NB4 (cell line): ENCODE results near the gene SEC31B.

Source experiments
- DNase-seq: peaks from one replicate; pipeline ENCODE4 v3.0.0; 2010; ENCODE audit warnings: low read depth
- H3K4me3 ChIP-seq: one replicate; pipeline ENCODE4 v1.5.1; 2011; ENCODE audit warnings: mild to moderate bottlenecking, low read depth, low read length, moderate library complexity
- CTCF ChIP-seq: IDR thresholded peaks from one replicate; pipeline ENCODE4 v1.5.1; 2012; ENCODE audit warnings: low read depth, low read length
- MYC ChIP-seq: IDR thresholded peaks from 2 replicates; pipeline ENCODE4 v1.6.1; 2011; ENCODE audit warnings: low read depth, low read length
- POLR2A ChIP-seq: IDR thresholded peaks from 2 replicates; pipeline ENCODE4 v1.6.1; 2011; ENCODE audit warnings: mild to moderate bottlenecking; ENCODE audit not compliant: insufficient read length; ENCODE audit errors: extremely low read depth
- TF ChIP-seq, protein P1 (sequence below): IDR thresholded peaks from 2 replicates; pipeline ENCODE4 v1.6.1; 2011; ENCODE audit warnings: low read depth, low read length

Gene SEC31B

DNA sequence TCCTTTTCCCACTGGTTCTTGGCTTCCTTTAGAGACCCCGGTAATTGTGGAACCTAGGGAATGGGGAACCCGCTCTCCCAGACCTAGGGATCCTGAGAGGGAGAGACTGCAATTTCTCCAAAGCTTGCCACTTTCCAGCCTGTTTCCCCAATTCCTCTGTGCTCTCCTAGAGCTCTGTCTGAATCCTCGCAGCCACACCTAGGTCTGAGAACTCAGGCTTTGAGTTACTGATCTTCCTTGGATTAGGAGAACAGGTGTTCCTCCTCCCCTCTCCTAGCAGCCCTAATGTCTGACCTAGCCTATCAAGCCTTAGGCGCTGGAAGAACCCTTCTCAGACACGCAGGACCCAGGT is 36.9 kb downstream of the SEC31B start:
- no peak overlapping the region for H3K4me3 ChIP-seq
- TF ChIP-seq, protein P1, sequence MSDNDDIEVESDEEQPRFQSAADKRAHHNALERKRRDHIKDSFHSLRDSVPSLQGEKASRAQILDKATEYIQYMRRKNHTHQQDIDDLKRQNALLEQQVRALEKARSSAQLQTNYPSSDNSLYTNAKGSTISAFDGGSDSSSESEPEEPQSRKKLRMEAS: no peak
- TF ChIP-seq POLR2A: no peak
- TF ChIP-seq MYC: no peak
- DNase-seq: no peak

DNA sequence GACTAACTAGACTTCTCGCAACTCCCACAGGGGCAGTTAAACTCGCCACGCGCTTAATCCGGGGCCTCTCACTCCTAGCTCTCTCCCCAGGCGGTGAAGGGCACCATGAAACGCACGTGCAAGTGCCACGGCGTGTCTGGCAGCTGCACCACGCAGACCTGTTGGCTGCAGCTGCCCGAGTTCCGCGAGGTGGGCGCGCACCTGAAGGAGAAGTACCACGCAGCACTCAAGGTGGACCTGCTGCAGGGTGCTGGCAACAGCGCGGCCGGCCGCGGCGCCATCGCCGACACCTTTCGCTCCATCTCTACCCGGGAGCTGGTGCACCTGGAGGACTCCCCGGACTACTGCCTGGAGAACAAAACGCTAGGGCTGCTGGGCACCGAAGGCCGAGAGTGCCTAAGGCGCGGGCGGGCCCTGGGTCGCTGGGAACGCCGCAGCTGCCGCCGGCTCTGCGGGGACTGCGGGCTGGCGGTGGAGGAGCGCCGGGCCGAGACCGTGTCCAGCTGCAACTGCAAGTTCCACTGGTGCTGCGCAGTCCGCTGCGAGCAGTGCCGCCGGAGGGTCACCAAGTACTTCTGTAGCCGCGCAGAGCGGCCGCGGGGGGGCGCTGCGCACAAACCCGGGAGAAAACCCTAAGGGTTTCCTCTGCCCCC is 37.4 kb downstream of the SEC31B start:
- DNase-seq: peak; percentile 86
- peak overlapping the region; percentile 29 for H3K4me3 ChIP-seq

DNA sequence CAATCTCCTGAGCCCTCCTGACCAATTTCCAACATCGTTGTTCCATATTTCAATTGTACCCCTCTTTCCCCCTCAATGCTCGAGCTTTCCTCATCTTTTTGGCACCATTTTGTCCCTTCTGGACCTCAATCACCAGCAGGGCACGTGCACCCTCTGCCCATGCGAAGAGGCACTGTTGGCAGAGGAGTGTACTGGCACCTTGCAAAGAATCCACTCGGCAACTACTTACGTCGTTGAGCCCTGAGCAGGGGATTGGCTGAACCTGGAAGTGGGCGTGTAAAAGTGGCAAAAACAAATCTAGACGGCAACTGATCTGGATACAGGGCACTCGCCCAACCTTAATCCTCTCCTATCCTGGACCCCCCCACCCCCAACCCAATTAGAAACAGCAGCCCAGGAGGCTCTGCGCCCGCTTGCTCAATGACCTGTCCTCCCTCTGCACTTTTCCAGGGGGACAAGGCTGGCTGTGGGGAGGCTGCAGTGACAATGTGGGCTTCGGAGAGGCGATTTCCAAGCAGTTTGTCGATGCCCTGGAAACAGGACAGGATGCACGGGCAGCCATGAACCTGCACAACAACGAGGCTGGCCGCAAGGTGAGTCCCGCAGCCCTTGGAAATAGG is 38.1 kb downstream of the SEC31B start:
- peak; percentile 87 for DNase-seq
- H3K4me3 ChIP-seq: peak overlapping the region; percentile 29
- TF ChIP-seq MYC: 0 out of 2 replicates have a peak, but pooled peaks have one; percentile 23
- TF ChIP-seq, protein P1: peak; percentile 88
- TF ChIP-seq CTCF: no peak
- TF ChIP-seq POLR2A: no peak

More for the DNA sequence above, 37.4 kb downstream of the SEC31B start:
- TF ChIP-seq, protein P1: peak; percentile 61; the same call in 1 of the 2 replicates
- TF ChIP-seq MYC (no peak), CTCF (peak; percentile 96), POLR2A (no peak)

DNA sequence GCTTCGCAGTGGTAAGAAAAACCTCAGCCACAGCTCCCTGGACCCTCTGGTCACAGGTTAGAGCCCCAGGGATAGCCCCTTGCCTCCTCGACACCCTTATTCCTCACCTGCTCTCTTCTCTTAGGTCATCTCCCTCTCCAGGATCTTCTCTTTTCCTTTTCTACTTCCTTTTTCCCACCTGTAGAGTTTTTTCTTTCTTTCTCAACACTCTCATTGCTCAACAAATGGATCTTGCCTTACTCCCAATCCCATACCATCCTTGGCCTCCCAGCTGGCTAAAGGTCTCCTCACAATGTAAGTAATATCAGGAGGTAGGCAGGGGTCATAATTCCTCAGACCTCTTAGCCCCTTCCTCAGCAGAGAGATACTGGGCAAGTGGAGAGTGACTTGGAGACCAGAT is 39.7 kb downstream of the SEC31B start:
- DNase-seq: no peak
- H3K4me3 ChIP-seq: no peak overlapping the region
- TF ChIP-seq POLR2A (no peak), CTCF (no peak), MYC (no peak)
- TF ChIP-seq, protein P1: no peak

GRCh38 chr10:100479037-100479436 is 40.6 kb downstream of the SEC31B start:
- DNase-seq: no peak
- TF ChIP-seq, protein P1: no peak
- TF ChIP-seq POLR2A (no peak), MYC (no peak), CTCF (no peak)
- no peak overlapping the region for H3K4me3 ChIP-seq

DNA sequence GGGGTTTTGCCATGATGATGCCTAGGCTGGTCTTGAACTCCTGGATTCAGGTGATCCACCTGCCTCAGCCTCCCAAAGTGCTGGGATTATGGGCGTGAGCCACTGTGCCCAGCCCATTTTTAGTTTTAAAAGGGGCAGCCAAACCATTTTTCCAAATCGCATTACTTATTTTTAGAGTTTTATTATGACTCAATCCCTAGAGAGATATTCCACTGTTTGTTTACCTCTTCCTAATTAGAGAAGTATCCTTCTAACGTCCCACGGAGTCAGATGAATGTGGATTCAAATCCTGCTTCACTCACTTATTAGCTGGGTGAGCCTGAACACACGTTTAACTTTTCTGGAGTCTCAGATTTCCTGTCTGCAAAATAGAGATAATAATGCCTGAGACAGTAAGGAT is 41.7 kb downstream of the SEC31B start:
- H3K4me3 ChIP-seq: no peak overlapping the region
- TF ChIP-seq POLR2A: no peak
- TF ChIP-seq, protein P1: no peak
- TF ChIP-seq CTCF: no peak
- no peak for TF ChIP-seq MYC
- DNase-seq: no peak
